ENCODE results near the gene OAF.
"Not testable (repeated sequence)": the region's sequence is repeated elsewhere in the genome, so short reads cannot be mapped to it uniquely, and the experiment has no call there.

OAF gene

DNA sequence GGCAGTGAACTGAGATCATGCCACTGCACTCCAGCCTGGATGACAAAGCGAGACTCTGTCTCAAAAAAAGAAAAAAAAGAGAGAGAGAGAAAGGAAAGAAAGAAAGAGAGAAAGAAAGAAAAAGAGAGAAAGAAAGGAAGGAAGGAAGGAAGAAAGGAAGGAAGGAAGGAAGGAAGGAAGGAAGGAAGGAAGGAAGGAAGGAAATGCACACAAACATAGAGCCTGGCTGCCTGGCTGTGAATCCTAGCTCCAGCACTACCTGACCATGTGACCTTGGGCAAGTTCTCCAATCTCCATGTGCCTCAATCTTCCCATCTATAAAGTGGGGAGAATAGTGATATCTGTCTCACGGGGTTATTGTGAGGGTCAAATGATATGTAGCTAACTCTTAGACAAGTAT, 63.1 kb downstream of the OAF start:
- DNase-seq = not testable (repeated sequence)

DNA sequence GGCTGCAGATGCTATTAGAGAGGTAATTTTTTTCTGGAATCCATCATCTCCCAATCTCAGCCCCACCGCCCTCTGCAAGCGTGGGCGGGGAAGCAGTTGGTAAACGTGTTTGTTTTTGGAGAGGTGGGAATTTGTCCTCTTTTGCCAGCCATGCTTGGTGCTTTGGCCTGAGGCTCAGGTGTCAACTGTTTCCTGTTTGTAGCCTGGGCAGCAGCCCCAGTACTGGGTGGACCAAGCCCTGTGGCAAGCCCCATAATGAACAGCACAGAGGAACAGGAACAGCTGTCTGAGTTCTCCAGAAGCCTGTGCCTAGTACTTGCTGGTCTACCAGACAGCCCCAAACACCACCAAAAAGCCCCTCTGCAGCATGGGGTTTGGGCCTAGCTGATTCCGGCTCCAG, 68.7 kb downstream of the OAF start:
- DNase-seq = no peak
